HTR-8/SVneo (cell line): ENCODE data around the gene CNTNAP2.
A peak's percentile ranks its signal among the peaks of the same experiment; 100 is the strongest.
"Not testable (repeated sequence)": the region's sequence is repeated elsewhere in the genome, so short reads cannot be mapped to it uniquely, and the experiment has no call there.

Experiments
- DNase-seq: peaks from one replicate; pipeline ENCODE4 v3.0.0; 2011; ENCODE audit warnings: low spot score, mixed read lengths; ENCODE audit not compliant: insufficient read length
- FAIRE-seq: peaks from 2 replicates; lab custom pipeline; 2011; peaks lifted over from hg19 to GRCh38; lab: Jason Lieb, UNC

CNTNAP2 gene

GRCh38 chr7:148045521-148045920 is 1928.9 kb downstream of the CNTNAP2 start:
- DNase-seq (no peak), FAIRE-seq (no peak)

DNA sequence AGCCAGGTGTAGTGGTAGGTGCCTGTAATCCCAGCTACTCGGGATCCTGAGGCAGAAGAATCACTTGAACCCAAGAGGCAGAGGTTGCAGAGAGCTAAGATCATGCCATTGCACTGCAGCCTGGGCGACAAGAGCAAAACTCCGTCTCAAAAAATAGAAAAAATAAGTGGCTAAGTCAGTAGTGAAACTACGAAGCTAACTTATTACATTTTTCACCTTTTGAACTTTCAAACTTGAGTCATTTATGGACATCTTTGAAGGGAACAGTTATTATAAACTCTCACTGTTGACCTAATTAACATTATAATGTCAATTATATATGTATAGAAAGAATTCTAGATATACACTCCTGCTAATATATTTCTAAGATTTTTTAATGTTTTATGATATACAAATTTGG is 1932.5 kb downstream of the CNTNAP2 start:
- DNase-seq: no peak
- FAIRE-seq: no peak

- DNase-seq: no peak
- no peak for FAIRE-seq
Measured at GRCh38 chr7:148050492-148051158, 1934.0 kb downstream of the CNTNAP2 start.

GRCh38 chr7:148056406-148056805 is 1939.8 kb downstream of the CNTNAP2 start:
- DNase-seq (no peak), FAIRE-seq (no peak)

GRCh38 chr7:148058092-148058491 is 1941.5 kb downstream of the CNTNAP2 start:
- FAIRE-seq (no peak), DNase-seq (no peak)

- FAIRE-seq (no peak), DNase-seq (no peak)
Measured at GRCh38 chr7:148058753-148059152, 1942.2 kb downstream of the CNTNAP2 start.

GRCh38 chr7:148060724-148061123 is 1944.1 kb downstream of the CNTNAP2 start:
- no peak for DNase-seq
- no peak for FAIRE-seq

- DNase-seq, FAIRE-seq: not testable (repeated sequence)
Measured at GRCh38 chr7:148078111-148078510, 1961.5 kb downstream of the CNTNAP2 start.

DNA sequence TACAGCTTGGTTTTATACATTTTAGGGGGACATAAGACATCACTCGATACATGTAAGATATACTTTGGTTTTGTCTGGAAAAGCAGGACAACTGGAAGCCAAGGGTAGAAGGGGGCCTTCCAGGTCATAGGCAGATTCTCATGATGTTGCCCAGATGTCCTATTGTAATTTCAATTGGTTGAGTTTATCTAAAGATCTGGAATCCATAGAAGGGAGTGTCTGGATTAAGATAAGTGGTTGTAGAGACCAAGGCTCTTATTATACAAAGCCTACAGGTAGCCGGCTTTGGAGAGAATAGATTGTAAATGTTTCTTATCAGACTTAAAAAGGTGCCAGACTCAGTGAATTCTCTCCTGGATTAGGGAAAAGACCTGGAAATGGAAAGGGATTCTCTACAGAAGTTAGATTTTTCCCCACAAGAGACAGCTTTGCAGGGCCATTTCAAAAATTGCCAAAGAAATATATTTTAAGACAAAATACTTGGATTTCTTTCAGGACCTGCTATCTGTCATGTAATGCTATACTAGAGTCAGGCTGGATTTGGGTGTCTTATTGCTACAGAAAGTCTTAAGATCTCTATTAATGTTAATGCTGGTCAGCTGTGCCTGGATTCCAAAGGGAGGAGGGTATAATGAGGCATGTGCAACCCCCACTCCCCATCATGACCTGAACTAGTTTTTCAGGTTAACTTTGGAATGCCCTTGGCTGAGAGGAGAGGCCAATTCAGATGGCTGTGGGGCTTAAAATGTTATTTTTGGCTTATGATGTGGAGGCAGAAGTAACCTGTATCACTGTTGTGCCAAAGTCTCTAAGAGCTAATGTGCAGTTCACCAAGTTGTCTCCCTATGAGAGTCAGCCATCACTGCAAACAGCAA is 1962.8 kb downstream of the CNTNAP2 start:
- FAIRE-seq: no peak
- no peak for DNase-seq

DNA sequence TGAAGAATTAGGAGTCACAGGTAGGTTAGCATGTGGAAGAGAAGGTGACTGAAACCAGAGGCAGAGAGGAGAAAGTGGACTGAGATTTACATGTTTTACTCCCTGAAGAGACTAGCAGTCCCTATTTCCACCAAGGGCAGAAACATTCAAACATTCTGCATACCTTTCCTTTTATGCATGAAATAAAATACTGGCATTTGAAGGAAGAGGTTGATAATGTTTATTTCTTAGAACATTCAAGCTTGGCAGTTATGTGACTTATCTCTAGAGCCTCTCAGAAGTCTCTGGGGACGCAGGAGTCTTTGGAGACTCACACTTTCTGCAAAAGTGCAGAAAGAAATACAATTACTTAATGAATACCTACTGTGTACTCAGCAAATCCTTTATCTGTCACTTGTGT is 1966.8 kb downstream of the CNTNAP2 start:
- no peak for FAIRE-seq
- no peak for DNase-seq

- peak; percentile 6 for DNase-seq
- no peak for FAIRE-seq
Measured at GRCh38 chr7:148084138-148084537, 1967.5 kb downstream of the CNTNAP2 start.

DNA sequence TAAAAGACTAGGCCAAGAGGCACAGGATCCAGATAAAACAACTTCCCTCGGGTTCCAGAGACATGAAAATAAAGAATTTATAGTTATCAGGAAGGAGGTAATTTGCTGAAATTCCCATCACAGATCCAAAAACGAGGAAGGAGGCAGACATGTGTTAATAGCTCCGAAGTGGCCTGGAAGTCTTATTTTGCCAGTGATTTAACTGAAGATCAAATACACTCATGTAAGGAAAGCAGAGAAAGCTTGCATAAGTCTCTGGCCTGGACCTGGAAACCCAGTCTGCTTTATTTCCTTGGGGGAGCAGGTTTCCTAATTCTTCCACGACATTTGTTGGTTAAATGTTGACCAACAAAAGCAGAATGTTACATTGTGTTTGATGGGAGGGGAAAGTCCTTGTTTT is 1975.3 kb downstream of the CNTNAP2 start:
- DNase-seq: no peak
- FAIRE-seq: no peak

GRCh38 chr7:148093375-148094166 is 1977.0 kb downstream of the CNTNAP2 start:
- FAIRE-seq (no peak), DNase-seq (no peak)

DNA sequence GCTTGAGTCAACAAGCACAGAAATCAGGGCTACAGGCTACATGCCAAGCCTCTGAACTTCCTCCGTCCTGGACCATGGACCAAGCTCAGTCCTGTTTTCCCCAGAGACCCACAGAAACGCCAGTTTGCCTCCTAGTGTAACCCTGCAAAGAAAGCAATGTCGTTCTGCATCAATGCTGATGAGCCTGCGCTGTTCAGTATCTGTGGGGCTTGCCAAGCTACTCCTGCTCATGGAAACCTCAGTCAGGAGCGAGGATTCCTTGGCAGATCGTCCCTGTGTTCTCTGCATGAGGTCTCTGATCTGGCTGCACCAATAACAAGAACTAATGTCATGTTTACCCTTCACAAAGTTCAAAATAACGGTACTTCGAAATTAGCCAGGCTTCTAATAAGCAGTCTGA is 1978.5 kb downstream of the CNTNAP2 start:
- FAIRE-seq (no peak), DNase-seq (no peak)

- DNase-seq: no peak
- FAIRE-seq: no peak
Measured at GRCh38 chr7:148104136-148104716, 1987.6 kb downstream of the CNTNAP2 start.

DNA sequence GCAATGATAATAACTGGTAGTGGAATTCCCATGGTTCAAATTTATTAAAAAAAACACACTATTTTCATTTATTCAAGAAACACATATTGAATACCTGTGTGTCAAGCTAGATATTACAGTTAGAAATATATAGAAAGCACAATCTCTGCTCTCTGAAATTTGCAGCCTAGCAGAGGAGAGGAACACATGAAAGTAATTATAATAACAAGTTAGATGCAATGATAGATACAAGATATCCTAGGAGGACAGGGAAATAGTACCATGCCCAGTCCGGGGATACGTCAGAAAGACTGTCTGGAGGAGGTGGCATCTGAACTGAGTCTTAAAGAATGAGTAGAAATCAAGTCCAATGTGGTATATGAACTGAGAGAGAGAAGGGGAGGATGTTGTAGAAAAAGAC is 1988.3 kb downstream of the CNTNAP2 start:
- FAIRE-seq (no peak), DNase-seq (no peak)

GRCh38 chr7:148105853-148106252 is 1989.3 kb downstream of the CNTNAP2 start:
- DNase-seq (no peak), FAIRE-seq (no peak)

- no peak for DNase-seq
- FAIRE-seq: no peak
Measured at GRCh38 chr7:148107443-148108127, 1991.0 kb downstream of the CNTNAP2 start.

GRCh38 chr7:148108381-148108780 is 1991.8 kb downstream of the CNTNAP2 start:
- FAIRE-seq (no peak), DNase-seq (no peak)
